K562 (cell line): ENCODE results near the gene RAP1GAP2.

ENCODE experiments used
- CEBPG ChIP-seq, 3 experiments: fragments of 200-800 bp in 1 of 3; sonication (Bioruptor generic) in 1 of 3; sonication (generic) in 1 of 3; formaldehyde crosslinking in 1 of 3; IDR thresholded peaks in 2 of 3; conservative IDR thresholded peaks in 1 of 3; 2 replicates each; pipeline versions ENCODE4 v1.6.1 to v1.8.0; 2016 to 2022; ENCODE audit warnings: missing compliant biosample characterization in 2 of 3, missing genetic modification characterization in 2 of 3, mild to moderate bottlenecking in 1 of 3, missing genetic modification reagents in 1 of 3
- CHD2 ChIP-seq: IDR thresholded peaks from 2 replicates; pipeline ENCODE4 v1.6.1; 2011; ENCODE audit warnings: low read depth, low read length
- CTCF ChIP-seq, 3 experiments: IDR thresholded peaks in 2 of 3; conservative IDR thresholded peaks in 1 of 3; 2 replicates each; pipeline ENCODE4 v1.5.1; 2011 to 2012; ENCODE audit warnings: low read length in 3 of 3, mild to moderate bottlenecking in 3 of 3, control low read depth in 2 of 3, improper control_type of control experiment in 1 of 3, inconsistent platforms in 1 of 3, low read depth in 1 of 3, mixed read lengths in 1 of 3, moderate library complexity in 1 of 3; ENCODE audit not compliant: insufficient read depth in 2 of 3
- ELK1 ChIP-seq: sonication (generic); formaldehyde crosslinking; IDR thresholded peaks from 2 replicates; pipeline ENCODE4 v1.8.1; 2022; ENCODE audit warnings: missing genetic modification reagents
- SMAD1 ChIP-seq: fragments of 150-350 bp; IDR thresholded peaks from 2 replicates; pipeline ENCODE4 v1.6.1; 2014; ENCODE audit warnings: low read length, low read depth; ENCODE audit not compliant: partially characterized antibody
- TOE1 ChIP-seq, 2 experiments: fragments of 450-650 bp in 1 of 2; sonication (generic) in 1 of 2; formaldehyde crosslinking in 1 of 2; IDR thresholded peaks; 2 replicates each; pipeline versions ENCODE4 v1.7.1 to v1.8.0; 2016 to 2022; ENCODE audit warnings: borderline replicate concordance in 2 of 2, mild to moderate bottlenecking in 2 of 2, antibody characterized with exemption in 1 of 2, inconsistent platforms in 1 of 2, low read depth in 1 of 2, missing genetic modification reagents in 1 of 2, moderate library complexity in 1 of 2
- ZBTB33 ChIP-seq: sonication (generic); formaldehyde crosslinking; IDR thresholded peaks from 2 replicates; pipeline ENCODE4 v1.8.1; 2023; ENCODE audit warnings: mild to moderate bottlenecking, missing genetic modification reagents

GRCh38 chr17:2780256-2780655 lies 16.0 kb upstream of the RAP1GAP2 start:
- TF ChIP-seq CTCF (IDR thresholded peaks at IDR 0.05 in 2 of 3, conservative IDR thresholded peaks at IDR 0.05 in 1 of 3; ENCODE audit: insufficient read depth in 2 of 3, low read depth in 1 of 3, low read length in 3 of 3), result no peak
- TF ChIP-seq ZBTB33 (CRISPR knock-in tag), result no peak
- TF ChIP-seq SMAD1, result no peak
- no peak for TF ChIP-seq CEBPG (CRISPR knock-in tag; IDR thresholded peaks at IDR 0.05)
- no peak for TF ChIP-seq CEBPG (tag; conservative IDR thresholded peaks at IDR 0.05 in 1 of 2, IDR thresholded peaks at IDR 0.05 in 1 of 2)
- TF ChIP-seq ELK1 (CRISPR knock-in tag), result no peak
- TF ChIP-seq TOE1 (IDR thresholded peaks at IDR 0.05; ENCODE audit: borderline replicate concordance), result no peak
- TF ChIP-seq TOE1 (CRISPR knock-in tag; IDR thresholded peaks at IDR 0.05; ENCODE audit: borderline replicate concordance, low read depth), result no peak
- TF ChIP-seq CHD2, result no peak
